Esophagus muscularis mucosa (tissue), 4 donors: ENCODE results near the gene ZMYM4. TPM values are rescaled to one million over a fixed set of nuclear protein-coding genes. Genes with fewer than 3 reads are reported as not detected.
"Not testable (repeated sequence)": the region's sequence is repeated elsewhere in the genome, so short reads cannot be mapped to it uniquely, and the experiment has no call there.

ENCODE experiments used
- DNase-seq: peaks from one replicate; pipeline ENCODE4 v3.0.0-alpha.2; 2017; ENCODE audit errors: extremely low spot score
- H3K27ac ChIP-seq, 4 donors: fragments of 200-600 bp; sonication (generic); replicated peaks in 1 of 4; 1 replicate in 3 of 4; 2 replicates in 1 of 4; pipeline ENCODE4 v1.5.1; 2016 to 2019; ENCODE audit warnings: mild to moderate bottlenecking in 1 of 4
- H3K27me3 ChIP-seq, 4 donors: fragments of 200-600 bp; sonication (generic); one replicate each; pipeline versions ENCODE4 v1.5.1 to v1.6.0; 2016 to 2019
- H3K36me3 ChIP-seq, 4 donors: fragments of 200-600 bp; sonication (generic); one replicate each; pipeline ENCODE4 v1.5.1; 2016 to 2019
- H3K4me1 ChIP-seq, 4 donors: fragments of 200-600 bp; sonication (generic); one replicate each; pipeline ENCODE4 v1.5.1; 2016 to 2019
- H3K4me3 ChIP-seq, 4 donors: fragments of 200-600 bp; sonication (generic); 1 replicate in 2 of 4; 2 replicates in 2 of 4; pipeline ENCODE4 v1.5.1; 2016 to 2019; ENCODE audit warnings: mild to moderate bottlenecking in 4 of 4, moderate library complexity in 1 of 4
- H3K9me3 ChIP-seq, 4 donors: fragments of 200-600 bp; sonication (generic); 1 replicate in 3 of 4; 2 replicates in 1 of 4; pipeline ENCODE4 v1.5.1; 2016 to 2019
- CTCF ChIP-seq, 3 experiments: fragments of 200-600 bp in 2 of 3; fragments of 450-650 bp in 1 of 3; sonication (generic) in 2 of 3; IDR thresholded peaks; one replicate each; pipeline ENCODE4 v1.5.1; 2017 to 2019; ENCODE audit warnings: antibody characterized with exemption in 3 of 3, mild to moderate bottlenecking in 2 of 3, moderate library complexity in 1 of 3
- EP300 ChIP-seq: sonication (generic); formaldehyde crosslinking; IDR thresholded peaks from one replicate; pipeline ENCODE4 v1.6.1; 2017; ENCODE audit warnings: antibody characterized with exemption
- POLR2A ChIP-seq: fragments of 450-650 bp; IDR thresholded peaks from one replicate; pipeline ENCODE4 v1.6.1; 2017; ENCODE audit warnings: antibody characterized with exemption, moderate library complexity, mild to moderate bottlenecking, low read depth
- POLR2AphosphoS5 ChIP-seq, 2 donors: sonication (generic); formaldehyde crosslinking; IDR thresholded peaks; one replicate each; pipeline ENCODE4 v1.6.1; 2017; ENCODE audit warnings: antibody characterized with exemption in 2 of 2
- WGBS: methylation state at CpG from one replicate; pipeline ENCODE4 v1.1.5; 2018; 5-methylcytosine and 5-hydroxymethylcytosine counted together
- intact Hi-C: fragments of 100-400 bp; cut with DNase I; formaldehyde crosslinking; loops from one replicate; pipeline ENCODE4 v1.15.1; 2023
- total RNA-seq, 4 donors: library from RNA; depleted of rRNA; stranded (reverse); fragments of >200 nt; gene quantifications; one replicate each; pipeline versions ENCODE4 v1.1.0 to v1.2.1, GENCODE V29; 2016

ZMYM4 gene
- total RNA-seq, 4 donors from 2014 or later, result 24.6 to 32.0 (median 27.3) TPM

GRCh38 chr1:35460796-35461195 lies 192.3 kb downstream of the ZMYM4 start:
- TF ChIP-seq POLR2A, result no peak
- TF ChIP-seq POLR2AphosphoS5 (IDR thresholded peaks at IDR 0.05), result no peak
- TF ChIP-seq CTCF (IDR thresholded peaks at IDR 0.05), result no peak
- TF ChIP-seq EP300, result no peak
- intact Hi-C loops, result no loop called here
- Histone ChIP-seq H3K4me1 (no peaks in the 10 kb centered on the region), H3K27me3 (no peaks in the 10 kb centered on the region), H3K4me3 (no peak overlapping the region), H3K9me3 (no peaks in the 10 kb centered on the region), H3K27ac (no peak overlapping the region), H3K36me3 (peaks cover 6 to 83% (median 58%) of the 10 kb centered on the region in 4 donors)
- 93% methylated on average over 2 of the region's 2 CpGs for whole genome bisulfite sequencing
- DNase-seq, result no peak

- H3K27ac ChIP-seq, result no peak overlapping the region
- H3K9me3 ChIP-seq, result no peaks in the 10 kb centered on the region
- H3K27me3 ChIP-seq, result no peaks in the 10 kb centered on the region
- no peak for DNase-seq
- intact Hi-C loops, result no loop called here
- 91% methylated on average over 5 of the region's 5 CpGs for WGBS
- H3K4me3 ChIP-seq, result no peak overlapping the region
- TF ChIP-seq POLR2A (no peak), CTCF (IDR thresholded peaks at IDR 0.05) (no peak), EP300 (no peak), POLR2AphosphoS5 (IDR thresholded peaks at IDR 0.05) (no peak)
- H3K36me3 ChIP-seq, result peaks cover 6 to 82% (median 59%) of the 10 kb centered on the region in 4 donors
- no peaks in the 10 kb centered on the region for H3K4me1 ChIP-seq
Observed at GRCh38 chr1:35461966-35462651, 193.6 kb downstream of the ZMYM4 start.

- H3K9me3 ChIP-seq, result no peaks in the 10 kb centered on the region
- no peaks in the 10 kb centered on the region for H3K4me1 ChIP-seq
- H3K27ac ChIP-seq, result no peak overlapping the region
- H3K36me3 ChIP-seq, result peaks cover 6 to 76% (median 58%) of the 10 kb centered on the region in 4 donors
- no peak for TF ChIP-seq EP300
- no peak for TF ChIP-seq POLR2AphosphoS5 (IDR thresholded peaks at IDR 0.05)
- TF ChIP-seq CTCF (IDR thresholded peaks at IDR 0.05), result no peak
- no peak for TF ChIP-seq POLR2A
- intact Hi-C loops, result no loop called here
- H3K4me3 ChIP-seq, result no peak overlapping the region
- no peaks in the 10 kb centered on the region for H3K27me3 ChIP-seq
- no peak for DNase-seq
- WGBS, result 90% methylated on average over 2 of the region's 2 CpGs
Observed at GRCh38 chr1:35463232-35463631, 194.7 kb downstream of the ZMYM4 start.

GRCh38 chr1:35463749-35464148 lies 195.2 kb downstream of the ZMYM4 start:
- H3K27ac ChIP-seq, H3K9me3 ChIP-seq, H3K4me1 ChIP-seq, H3K4me3 ChIP-seq, H3K27me3 ChIP-seq, DNase-seq, intact Hi-C loops: not testable (repeated sequence)
- 91% methylated on average over 2 of the region's 2 CpGs for WGBS
- H3K36me3 ChIP-seq, result peaks cover 6 to 75% (median 59%) of the 10 kb centered on the region in 4 donors

- Histone ChIP-seq H3K4me3 (no peak overlapping the region), H3K36me3 (peaks cover 6 to 83% (median 63%) of the 10 kb centered on the region in 4 donors), H3K27ac (no peak overlapping the region), H3K4me1 (no peaks in the 10 kb centered on the region), H3K9me3 (no peaks in the 10 kb centered on the region), H3K27me3 (no peaks in the 10 kb centered on the region)
- TF ChIP-seq CTCF (IDR thresholded peaks at IDR 0.05) (no peak), POLR2AphosphoS5 (IDR thresholded peaks at IDR 0.05) (no peak), EP300 (no peak), POLR2A (no peak)
- WGBS, result 100% methylated on average over 1 of the region's 1 CpG
- no peak for DNase-seq
- intact Hi-C loops, result no loop called here
Observed at GRCh38 chr1:35466120-35466519, 197.6 kb downstream of the ZMYM4 start.
